Smooth muscle cell (in vitro differentiated cells): ENCODE results near the gene PPP1R1C. TPM values are rescaled to one million over a fixed set of nuclear protein-coding genes. Genes with fewer than 3 reads are reported as not detected.

Experiments
- DNase-seq: peaks from one replicate; lab custom pipeline; 2025; ENCODE audit not compliant: unreplicated experiment; lab: John Stamatoyannopoulos, UW
- H2AFZ ChIP-seq: fragments of 200-600 bp; sonication (generic); 2 replicates; pipeline ENCODE4 v1.6.0; 2016; ENCODE audit warnings: antibody characterized with exemption, low read depth, mild to moderate bottlenecking
- H3F3A ChIP-seq: fragments of 200-600 bp; sonication (generic); 2 replicates; pipeline ENCODE4 v1.6.0; 2017; ENCODE audit warnings: antibody characterized with exemption, low read depth
- H3K27ac ChIP-seq: fragments of 200-600 bp; sonication (generic); 2 replicates; pipeline ENCODE4 v1.5.1; 2016; ENCODE audit warnings: low read depth, mild to moderate bottlenecking
- H3K27me3 ChIP-seq: fragments of 200-600 bp; sonication (generic); 2 replicates; pipeline ENCODE4 v1.6.1; 2016; ENCODE audit warnings: low read depth, mild to moderate bottlenecking
- H3K36me3 ChIP-seq: fragments of 200-600 bp; sonication (generic); 2 replicates; pipeline ENCODE4 v1.5.1; 2016; ENCODE audit warnings: low read depth
- H3K4me1 ChIP-seq: fragments of 200-600 bp; sonication (generic); 2 replicates; pipeline ENCODE4 v1.5.1; 2016; ENCODE audit warnings: low read depth
- H3K4me2 ChIP-seq: fragments of 200-600 bp; sonication (generic); 2 replicates; pipeline ENCODE4 v1.6.0; 2016; ENCODE audit warnings: mild to moderate bottlenecking
- H3K4me3 ChIP-seq: fragments of 200-600 bp; sonication (generic); 2 replicates; pipeline ENCODE4 v1.5.1; 2016; ENCODE audit warnings: mild to moderate bottlenecking
- H3K79me2 ChIP-seq: fragments of 200-600 bp; sonication (generic); 2 replicates; pipeline ENCODE4 v1.6.0; 2016; ENCODE audit warnings: low read depth, mild to moderate bottlenecking
- H3K9ac ChIP-seq: fragments of 200-600 bp; sonication (generic); 2 replicates; pipeline ENCODE4 v1.6.0; 2016; ENCODE audit warnings: low read depth
- H3K9me3 ChIP-seq: fragments of 200-600 bp; sonication (generic); replicated peaks from 2 replicates; pipeline ENCODE4 v1.5.1; 2016; ENCODE audit warnings: low read depth
- H4K20me1 ChIP-seq: fragments of 200-600 bp; sonication (generic); 2 replicates; pipeline ENCODE4 v1.6.0; 2016; ENCODE audit warnings: low read depth
- CTCF ChIP-seq: fragments of 200-600 bp; sonication (generic); IDR thresholded peaks from 2 replicates; pipeline ENCODE4 v1.5.1; 2017; ENCODE audit warnings: borderline replicate concordance, mild to moderate bottlenecking, antibody characterized with exemption; ENCODE audit not compliant: insufficient read depth, poor library complexity, severe bottlenecking
- WGBS: methylation state at CpG from one replicate; pipeline ENCODE4 v1.1.7; 2016; ENCODE audit warnings: low lambda C conversion rate; 5-methylcytosine and 5-hydroxymethylcytosine counted together
- polyA plus RNA-seq: library from polyadenylated mRNA; unstranded; fragments of >200 nt; fragmentation: Nextera tagmentation; extraction: Ambion mirVana; gene quantifications from 2 replicates; pipeline ENCODE4 v1.2.1, GENCODE V29; 2016
- total RNA-seq: library from RNA; depleted of rRNA; stranded (reverse); fragments of >200 nt; gene quantifications from 2 replicates; pipeline ENCODE4 v1.2.3, GENCODE V29; 2014

The PPP1R1C gene
- total RNA-seq (3.3 and 6.6 TPM in 2 replicates), polyA plus RNA-seq (2.3 and 4.9 TPM in 2 replicates)

- no peaks in the 10 kb centered on the region for H3F3A ChIP-seq
- no peak within 1 kb of the TSS for H3K4me3 ChIP-seq
- no peaks in the 10 kb centered on the region for H3K36me3 ChIP-seq
- H3K79me2 ChIP-seq: no peaks in the 10 kb centered on the region
- H4K20me1 ChIP-seq: no peaks in the 10 kb centered on the region
- H3K27me3 ChIP-seq: no peaks in the 10 kb centered on the region
- 86% methylated on average over 8 of the region's 8 CpGs for WGBS
- H3K9ac ChIP-seq: no peak within 1 kb of the TSS
- H3K4me2 ChIP-seq: no peak within 1 kb of the TSS
- H2AFZ ChIP-seq: no peak within 1 kb of the TSS
- no peak for DNase-seq
- no peak for TF ChIP-seq CTCF
- H3K9me3 ChIP-seq: no peaks in the 10 kb centered on the region
- no peak within 1 kb of the TSS for H3K27ac ChIP-seq
- no peaks in the 10 kb centered on the region for H3K4me1 ChIP-seq
Measured at GRCh38 chr2:181985632-181986205, at the start of gene PPP1R1C. TSS of gene PPP1R1C (plus strand) at chr2:181985853. CDS start at chr2:181986111, 258 bp downstream.

- H4K20me1 ChIP-seq: no peaks in the 10 kb centered on the region
- H3K4me2 ChIP-seq: no peak overlapping the region
- H3K79me2 ChIP-seq: no peaks in the 10 kb centered on the region
- H3F3A ChIP-seq: no peaks in the 10 kb centered on the region
- H3K9me3 ChIP-seq: no peaks in the 10 kb centered on the region
- no peaks in the 10 kb centered on the region for H3K4me1 ChIP-seq
- no peak overlapping the region for H3K9ac ChIP-seq
- H2AFZ ChIP-seq: no peak overlapping the region
- H3K27ac ChIP-seq: no peak overlapping the region
- TF ChIP-seq CTCF: no peak
- no peak for DNase-seq
- no peaks in the 10 kb centered on the region for H3K36me3 ChIP-seq
- H3K27me3 ChIP-seq: no peaks in the 10 kb centered on the region
- WGBS: 41% methylated on average over 2 of the region's 2 CpGs
- no peak overlapping the region for H3K4me3 ChIP-seq
Measured at GRCh38 chr2:181937473-181937872, 48.2 kb upstream of the PPP1R1C start.

GRCh38 chr2:181943411-181944124 is 42.1 kb upstream of the PPP1R1C start:
- H3K4me2 ChIP-seq: peak overlapping the region; percentile 3
- 85% methylated on average over 2 of the region's 2 CpGs for WGBS

More at GRCh38 chr2:181943411-181944124, 42.1 kb upstream of the PPP1R1C start:
- Histone ChIP-seq H3K9ac (no peak overlapping the region), H3K36me3 (no peaks in the 10 kb centered on the region), H2AFZ (no peak overlapping the region), H3K27ac (peak overlapping the region; percentile 10), H3K79me2 (no peaks in the 10 kb centered on the region), H3K27me3 (no peaks in the 10 kb centered on the region), H3K4me3 (no peak overlapping the region), H3F3A (no peaks in the 10 kb centered on the region), H3K4me1 (no peaks in the 10 kb centered on the region), H4K20me1 (no peaks in the 10 kb centered on the region), H3K9me3 (no peaks in the 10 kb centered on the region)
- TF ChIP-seq CTCF: no peak
- DNase-seq: no peak
